Activated naive CD8-positive, alpha-beta T cell treated with anti-CD3 and anti-CD28 coated beads, Interleukin-2, amount 50 U/mL, for 16 hours (primary cell): ENCODE measurements around the gene GDF7.

ENCODE experiments used
- DNase-seq: peaks from one replicate; pipeline ENCODE4 v3.0.0-alpha.2; 2020; ENCODE audit warnings: low read depth, low spot score

Gene GDF7

DNA sequence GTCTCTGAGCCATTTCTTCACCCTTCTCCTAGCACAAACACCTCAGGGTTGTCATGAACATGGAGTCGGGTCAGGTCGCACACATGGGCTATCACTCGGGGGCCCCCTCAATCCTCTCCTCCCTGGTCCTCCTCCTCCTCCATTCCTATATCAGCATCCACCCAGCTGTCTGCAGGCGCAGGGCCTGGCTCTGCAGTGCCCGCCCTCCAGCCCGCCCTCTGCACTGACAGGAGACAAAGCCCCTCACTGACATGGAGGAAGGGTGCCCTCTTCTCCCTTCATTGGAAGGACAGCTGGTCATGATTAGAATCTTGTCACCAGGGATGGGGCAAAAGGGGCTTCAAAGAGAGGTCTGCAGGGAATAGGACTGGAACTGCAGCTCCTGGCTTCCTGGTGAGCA is 37.8 kb upstream of the GDF7 start:
- DNase-seq, result no peak

DNA sequence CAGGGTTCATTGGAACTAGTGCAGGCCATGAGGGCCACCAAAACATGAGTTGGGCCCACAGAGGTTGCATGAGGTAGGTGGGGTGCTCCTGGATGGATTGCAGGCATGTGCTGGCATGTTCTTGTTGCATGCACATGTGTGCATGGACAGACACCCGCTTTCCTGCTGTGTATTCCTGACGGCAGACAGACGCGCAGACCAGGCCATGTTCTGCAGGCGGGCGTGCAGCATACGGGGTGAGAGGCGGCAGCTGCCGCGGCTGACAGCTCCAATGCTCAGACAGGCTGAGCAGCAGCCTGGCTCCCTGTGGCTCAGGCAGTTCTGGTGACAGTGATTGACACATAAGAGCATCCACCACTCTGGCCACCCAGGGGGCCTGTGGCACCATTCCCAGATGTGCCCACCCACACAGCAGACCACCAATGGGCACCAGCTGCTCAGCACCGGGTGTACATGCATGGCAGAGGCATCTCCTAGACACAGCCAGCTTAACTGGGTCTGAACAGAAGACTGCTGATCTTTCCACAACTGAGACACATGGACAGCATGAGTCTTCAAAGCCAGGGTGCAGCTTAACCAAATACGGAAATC is 37.3 kb upstream of the GDF7 start:
- no peak for DNase-seq

- no peak for DNase-seq
These were observed 36.0 kb upstream of the GDF7 start for GRCh38 chr2:20630967-20631366.

- no peak for DNase-seq
These were observed 35.2 kb upstream of the GDF7 start for GRCh38 chr2:20631617-20632307.

DNA sequence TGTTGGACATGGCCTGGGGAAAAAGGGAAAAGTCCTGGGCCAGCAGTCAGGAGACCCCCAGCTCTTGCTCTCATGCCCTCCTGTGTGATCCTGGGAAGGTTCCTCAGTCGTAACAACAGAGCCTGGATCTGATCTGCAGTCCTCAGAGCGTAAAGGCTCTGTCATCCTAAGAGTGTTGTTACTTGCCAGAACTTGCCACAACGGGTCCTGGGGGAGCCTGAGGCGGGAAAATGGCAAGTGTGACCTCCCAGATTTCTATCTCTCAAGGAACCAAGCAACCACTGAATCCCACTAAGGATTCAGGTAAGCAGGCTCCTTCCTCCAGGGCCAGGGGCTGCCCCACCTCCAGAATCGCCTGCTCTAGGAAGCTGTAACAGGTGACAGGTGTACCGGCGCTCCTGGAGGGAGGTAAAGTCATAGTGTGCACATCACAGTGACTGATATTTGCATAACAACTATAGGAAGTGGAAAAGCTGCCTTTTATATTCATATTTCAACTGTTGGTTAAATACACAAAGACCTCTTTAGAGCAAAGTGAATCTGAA is 34.4 kb upstream of the GDF7 start:
- DNase-seq, result no peak

GRCh38 chr2:20633001-20633400 is 33.9 kb upstream of the GDF7 start:
- DNase-seq, result no peak

DNA sequence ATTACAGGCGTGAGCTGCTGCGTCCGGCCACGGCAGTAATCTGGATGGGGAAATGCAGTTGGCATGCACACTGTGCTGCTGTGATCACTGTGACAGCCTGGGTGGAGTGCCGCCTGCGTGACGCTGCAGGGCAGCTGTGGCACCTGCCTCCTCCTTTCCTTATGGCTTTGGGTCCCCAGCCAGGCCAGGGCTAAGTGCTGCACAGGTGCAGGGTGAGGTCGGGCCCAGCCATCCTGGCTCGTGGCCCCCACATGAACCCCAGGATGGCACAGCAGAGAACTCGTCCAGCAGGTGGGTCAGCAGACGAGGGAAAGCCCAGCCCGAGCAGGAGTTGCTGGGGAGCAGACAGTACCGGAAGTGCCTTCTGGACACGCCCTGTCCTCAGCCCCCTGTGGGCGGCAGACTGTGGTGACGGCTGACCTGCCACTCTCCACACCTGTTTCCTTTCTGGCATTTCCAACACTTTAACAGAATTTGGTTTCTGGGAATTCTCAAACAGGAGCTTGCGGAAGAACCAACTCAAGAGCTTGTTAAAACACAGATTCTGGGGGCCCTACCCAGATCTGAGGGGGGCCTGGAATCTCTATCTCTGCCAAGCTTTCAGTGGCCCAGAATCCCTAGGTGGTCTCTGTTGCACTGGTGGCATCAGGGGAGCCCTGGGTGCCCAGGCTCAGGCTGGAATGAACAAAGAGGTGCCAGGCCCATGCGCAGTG is 33.0 kb upstream of the GDF7 start:
- DNase-seq, result no peak

GRCh38 chr2:20634507-20635112 is 32.3 kb upstream of the GDF7 start:
- no peak for DNase-seq

DNA sequence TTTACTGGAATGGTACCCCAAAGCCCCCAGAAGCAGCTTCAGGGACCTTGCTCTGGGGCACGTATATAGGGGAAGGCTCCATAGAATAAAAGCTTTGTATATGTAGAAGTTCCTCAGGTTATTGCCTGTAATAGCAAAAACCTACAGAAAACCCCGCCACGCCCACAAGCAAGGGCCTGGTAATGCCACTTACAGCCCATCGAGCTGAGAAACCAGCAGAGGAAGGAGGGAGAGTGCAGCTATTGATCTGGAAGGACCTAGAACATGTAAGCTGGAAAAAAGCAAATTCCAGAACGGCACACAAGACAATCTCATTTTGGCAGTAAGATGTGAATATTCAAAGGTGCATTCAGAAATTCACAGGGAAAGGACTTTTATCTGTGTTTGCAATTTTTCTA is 31.8 kb upstream of the GDF7 start:
- no peak for DNase-seq

DNA sequence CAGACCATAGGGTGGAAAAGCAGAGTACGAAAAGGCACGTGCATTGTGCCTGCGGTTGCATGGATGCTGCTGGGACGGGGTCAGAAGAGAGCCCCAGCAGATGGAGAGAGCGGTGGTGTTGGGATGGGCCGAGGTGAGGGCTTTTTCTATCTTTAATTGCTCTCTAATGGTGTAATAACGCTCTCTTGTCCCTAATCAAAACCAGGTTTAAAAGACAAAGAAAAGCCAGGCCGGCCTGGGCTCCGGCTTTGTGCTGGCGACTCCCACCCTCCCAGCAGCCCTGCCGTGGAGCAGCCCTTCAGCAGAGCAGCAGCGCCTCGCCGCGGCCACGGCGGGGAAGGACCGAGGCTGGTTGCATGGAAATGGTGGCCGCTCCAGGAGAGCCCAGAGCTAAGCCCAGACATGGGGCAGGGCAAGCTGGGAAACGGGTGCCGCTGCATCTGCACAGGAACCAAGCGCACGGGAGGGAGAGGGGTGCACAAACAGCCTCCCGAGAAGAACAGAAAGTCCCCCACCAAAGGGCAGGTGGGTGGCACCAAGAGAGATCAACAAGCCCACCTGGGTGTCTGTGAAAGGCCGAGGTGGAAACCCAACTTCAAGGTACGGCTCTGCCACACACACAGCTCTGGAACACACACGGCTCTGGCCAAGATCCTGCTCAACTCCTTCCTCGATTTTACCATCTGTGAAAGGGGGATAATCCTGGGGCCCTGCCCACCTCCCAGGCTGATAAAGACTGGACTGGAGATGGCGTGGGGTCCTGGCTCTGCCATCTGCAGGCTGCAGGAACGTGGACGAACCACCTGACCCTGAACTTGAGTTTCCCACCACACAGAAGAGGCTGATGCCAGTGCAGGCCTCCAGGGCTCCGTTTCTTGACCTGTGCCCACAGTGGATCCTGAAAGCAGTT is 31.0 kb upstream of the GDF7 start:
- no peak for DNase-seq

DNA sequence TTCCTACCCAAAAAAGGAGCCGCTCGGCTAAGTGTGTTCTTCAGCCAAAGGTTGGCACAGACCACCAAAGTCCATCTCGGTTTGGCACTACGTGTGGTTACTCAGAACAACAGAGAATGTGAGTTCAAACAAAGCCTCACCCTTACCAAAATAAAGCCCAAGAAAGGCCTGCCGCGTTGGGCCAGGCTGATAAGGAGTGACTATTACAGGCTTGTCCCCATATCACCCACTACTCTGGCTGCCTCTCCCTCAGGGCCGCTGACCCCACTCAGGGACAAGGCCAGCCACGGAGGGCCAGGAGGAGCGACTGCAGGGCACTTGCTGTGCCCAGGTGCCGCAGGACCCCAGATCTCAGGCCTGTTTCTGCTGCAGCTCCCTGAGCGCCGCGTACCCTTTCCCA is 29.8 kb upstream of the GDF7 start:
- DNase-seq, result no peak

GRCh38 chr2:20638014-20638413 is 28.9 kb upstream of the GDF7 start:
- no peak for DNase-seq

- no peak for DNase-seq
These were observed 28.1 kb upstream of the GDF7 start for GRCh38 chr2:20638646-20639430.

- DNase-seq, result no peak
These were observed 26.4 kb upstream of the GDF7 start for GRCh38 chr2:20640411-20641122.

GRCh38 chr2:20641123-20641985 is 25.6 kb upstream of the GDF7 start:
- no peak for DNase-seq

GRCh38 chr2:20642055-20642971 is 24.6 kb upstream of the GDF7 start:
- peak; percentile 49 for DNase-seq

- DNase-seq, result no peak
These were observed 23.9 kb upstream of the GDF7 start for GRCh38 chr2:20643060-20643459.

- DNase-seq, result no peak
These were observed 23.1 kb upstream of the GDF7 start for GRCh38 chr2:20643826-20644225.
